Loucy (cell line): Measurements from ENCODE around the gene SLC46A2.

Experiments used
- H2AFZ ChIP-seq: fragments of 200-600 bp; sonication (generic); 2 replicates; pipeline ENCODE4 v1.6.0; 2016; ENCODE audit warnings: antibody characterized with exemption, mild to moderate bottlenecking, low read length, moderate library complexity
- H3F3A ChIP-seq: fragments of 200-600 bp; 2 replicates; pipeline ENCODE4 v1.6.0; 2016; ENCODE audit warnings: antibody characterized with exemption, low read depth, mild to moderate bottlenecking
- H3K27me3 ChIP-seq: fragments of 200-600 bp; sonication (generic); 2 replicates; pipeline ENCODE4 v1.6.1; 2014; ENCODE audit warnings: low read length, mild to moderate bottlenecking; ENCODE audit not compliant: insufficient read depth, poor library complexity, severe bottlenecking
- H3K36me3 ChIP-seq: fragments of 200-600 bp; sonication (generic); 2 replicates; pipeline ENCODE4 v1.6.1; 2016; ENCODE audit warnings: low read length; ENCODE audit not compliant: insufficient read depth
- H3K4me1 ChIP-seq: fragments of 200-600 bp; sonication (generic); 2 replicates; pipeline ENCODE4 v1.5.1; 2014; ENCODE audit warnings: low read length, mild to moderate bottlenecking; ENCODE audit not compliant: insufficient read depth, poor library complexity, severe bottlenecking
- H3K4me2 ChIP-seq: fragments of 200-600 bp; sonication (generic); 2 replicates; pipeline ENCODE4 v1.6.0; 2014; ENCODE audit warnings: antibody characterized with exemption, low read length, low read depth, mild to moderate bottlenecking; ENCODE audit not compliant: poor library complexity, severe bottlenecking
- H3K4me3 ChIP-seq: fragments of 200-600 bp; sonication (generic); 2 replicates; pipeline ENCODE4 v1.5.1; 2014; ENCODE audit warnings: low read length, mild to moderate bottlenecking, mixed read lengths; ENCODE audit not compliant: poor library complexity, severe bottlenecking
- H3K79me2 ChIP-seq: fragments of 200-600 bp; sonication (generic); 2 replicates; pipeline ENCODE4 v1.6.1; 2014; ENCODE audit warnings: low read length; ENCODE audit not compliant: insufficient read depth
- H3K9ac ChIP-seq: fragments of 200-600 bp; sonication (generic); 2 replicates; pipeline ENCODE4 v1.6.0; 2014; ENCODE audit warnings: mild to moderate bottlenecking, low read depth, low read length, moderate library complexity; ENCODE audit not compliant: poor library complexity, severe bottlenecking
- H3K9me2 ChIP-seq: fragments of 200-600 bp; sonication (generic); replicated peaks from 2 replicates; pipeline ENCODE4 v1.6.1; 2016; ENCODE audit warnings: low read depth, low read length, mixed read lengths
- H3K9me3 ChIP-seq: fragments of 200-600 bp; sonication (generic); 2 replicates; pipeline ENCODE4 v1.6.1; 2014; ENCODE audit warnings: mild to moderate bottlenecking, antibody characterized with exemption, low read length, low read depth; ENCODE audit not compliant: insufficient read depth
- H4K20me1 ChIP-seq: fragments of 200-600 bp; sonication (generic); 2 replicates; pipeline ENCODE4 v1.6.0; 2014; ENCODE audit warnings: antibody characterized with exemption, low read length, mild to moderate bottlenecking; ENCODE audit not compliant: insufficient read depth, poor library complexity, severe bottlenecking
- EZH2phosphoT487 ChIP-seq: fragments of 200-600 bp; IDR thresholded peaks from 2 replicates; pipeline ENCODE4 v1.6.1; 2018; ENCODE audit warnings: antibody characterized with exemption, mild to moderate bottlenecking, moderate library complexity, borderline replicate concordance
- TF ChIP-seq, protein P1 (sequence below): fragments of 200-600 bp; sonication (generic); conservative IDR thresholded peaks from 2 replicates; pipeline ENCODE4 v1.5.1; 2014; ENCODE audit warnings: mild to moderate bottlenecking, antibody characterized with exemption, low read length

SLC46A2 gene

DNA sequence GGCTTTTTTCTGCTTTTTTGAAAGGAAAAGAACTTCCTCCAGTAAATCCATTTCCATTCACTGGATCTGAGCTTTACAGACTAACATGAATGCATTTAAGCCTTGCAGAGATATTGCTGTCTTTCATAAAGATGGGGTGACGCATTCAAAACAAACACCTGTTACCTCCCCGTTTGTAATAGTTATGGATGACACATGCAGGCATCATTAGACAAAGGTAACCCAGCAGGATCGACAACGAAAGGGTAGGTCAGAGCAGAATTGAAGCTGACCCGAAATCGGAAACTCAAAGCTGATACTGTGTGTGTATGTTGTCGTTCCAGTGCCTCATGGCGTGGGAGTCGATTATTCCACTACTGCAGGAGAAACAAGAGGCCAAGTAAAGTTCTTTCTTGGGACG lies 22.2 kb downstream of the SLC46A2 start:
- Histone ChIP-seq H3K4me3 (no peak overlapping the region), H2AFZ (no peak overlapping the region), H3K9me3 (no peaks in the 10 kb centered on the region), H3K4me1 (no peaks in the 10 kb centered on the region), H4K20me1 (no peaks in the 10 kb centered on the region), H3K79me2 (no peaks in the 10 kb centered on the region), H3K4me2 (no peak overlapping the region), H3F3A (no peaks in the 10 kb centered on the region), H3K36me3 (no peaks in the 10 kb centered on the region), H3K9ac (no peak overlapping the region), H3K27me3 (no peaks in the 10 kb centered on the region), H3K9me2 (no peaks in the 10 kb centered on the region)
- TF ChIP-seq, protein P1, sequence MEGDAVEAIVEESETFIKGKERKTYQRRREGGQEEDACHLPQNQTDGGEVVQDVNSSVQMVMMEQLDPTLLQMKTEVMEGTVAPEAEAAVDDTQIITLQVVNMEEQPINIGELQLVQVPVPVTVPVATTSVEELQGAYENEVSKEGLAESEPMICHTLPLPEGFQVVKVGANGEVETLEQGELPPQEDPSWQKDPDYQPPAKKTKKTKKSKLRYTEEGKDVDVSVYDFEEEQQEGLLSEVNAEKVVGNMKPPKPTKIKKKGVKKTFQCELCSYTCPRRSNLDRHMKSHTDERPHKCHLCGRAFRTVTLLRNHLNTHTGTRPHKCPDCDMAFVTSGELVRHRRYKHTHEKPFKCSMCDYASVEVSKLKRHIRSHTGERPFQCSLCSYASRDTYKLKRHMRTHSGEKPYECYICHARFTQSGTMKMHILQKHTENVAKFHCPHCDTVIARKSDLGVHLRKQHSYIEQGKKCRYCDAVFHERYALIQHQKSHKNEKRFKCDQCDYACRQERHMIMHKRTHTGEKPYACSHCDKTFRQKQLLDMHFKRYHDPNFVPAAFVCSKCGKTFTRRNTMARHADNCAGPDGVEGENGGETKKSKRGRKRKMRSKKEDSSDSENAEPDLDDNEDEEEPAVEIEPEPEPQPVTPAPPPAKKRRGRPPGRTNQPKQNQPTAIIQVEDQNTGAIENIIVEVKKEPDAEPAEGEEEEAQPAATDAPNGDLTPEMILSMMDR = no peak
- TF ChIP-seq EZH2phosphoT487 = no peak

DNA sequence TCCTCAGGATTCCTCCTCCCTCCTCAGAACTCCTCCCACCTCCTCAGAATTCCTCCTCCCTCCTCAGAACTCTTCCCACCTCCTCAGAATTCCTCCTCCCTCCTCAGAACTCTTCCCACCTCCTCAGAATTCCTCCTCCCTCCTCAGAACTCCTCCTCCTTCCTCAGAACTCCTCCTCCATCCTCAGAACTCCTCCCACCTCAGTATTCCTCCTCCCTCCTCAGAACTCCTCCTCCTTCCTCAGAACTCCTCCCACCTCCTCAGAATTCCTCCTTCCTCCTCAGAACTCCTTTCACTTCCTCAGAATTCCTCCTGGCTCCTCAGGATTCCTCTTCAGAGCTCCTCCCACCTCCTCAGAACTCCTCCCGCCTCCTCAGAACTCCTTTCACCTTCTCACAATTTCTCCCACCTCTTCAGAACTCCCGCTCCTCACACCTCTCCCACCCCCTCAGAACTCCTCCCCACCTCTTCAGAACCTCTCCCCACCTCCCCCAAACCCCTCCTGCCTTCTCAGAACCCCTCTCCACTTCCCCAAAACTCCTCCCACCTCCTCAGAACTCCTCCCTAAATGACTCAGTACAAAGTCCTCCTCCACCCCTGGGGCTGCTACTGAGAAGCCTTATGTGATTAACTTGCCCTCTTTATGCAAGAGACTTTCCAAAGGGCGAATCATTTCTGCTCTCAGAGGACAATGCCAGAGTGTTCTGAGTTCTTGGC lies 23.2 kb downstream of the SLC46A2 start:
- Histone ChIP-seq H4K20me1 (no peaks in the 10 kb centered on the region), H3K9me3 (no peaks in the 10 kb centered on the region), H3K79me2 (no peaks in the 10 kb centered on the region), H3K4me2 (no peak overlapping the region), H2AFZ (no peak overlapping the region), H3K9ac (no peak overlapping the region), H3K4me3 (no peak overlapping the region), H3K4me1 (no peaks in the 10 kb centered on the region), H3K9me2 (no peaks in the 10 kb centered on the region), H3K27me3 (no peaks in the 10 kb centered on the region), H3F3A (no peaks in the 10 kb centered on the region), H3K36me3 (no peaks in the 10 kb centered on the region)
- no peak for TF ChIP-seq EZH2phosphoT487
- TF ChIP-seq, protein P1 = no peak

DNA sequence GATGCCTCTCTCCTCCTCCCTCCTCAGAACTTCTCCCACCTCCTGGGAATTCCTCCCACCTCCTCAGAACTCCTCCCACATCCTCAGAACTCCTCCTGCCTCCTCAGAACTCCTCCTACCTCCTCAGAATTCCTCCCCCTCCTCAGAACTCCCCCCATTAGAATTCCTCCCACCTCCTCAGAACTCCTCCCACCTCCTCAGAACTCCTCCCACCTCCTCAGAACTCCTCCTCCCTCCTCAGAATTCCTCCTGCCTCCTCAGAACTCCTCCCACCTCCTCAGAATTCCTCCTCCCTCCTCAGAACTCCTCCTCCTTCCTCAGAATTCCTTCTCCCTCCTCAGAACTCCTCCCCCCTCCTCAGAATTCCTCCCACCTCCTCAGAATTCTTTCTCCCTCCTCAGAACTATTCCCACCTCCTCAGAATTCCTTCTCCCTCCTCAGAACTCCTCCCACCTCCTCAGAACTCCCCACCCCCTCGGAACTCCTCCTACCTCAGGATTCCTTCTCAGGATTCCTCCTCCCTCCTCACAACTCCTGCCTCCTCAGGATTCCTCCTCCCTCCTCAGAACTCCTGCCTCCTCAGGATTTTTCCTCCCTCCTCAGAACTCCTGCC lies 23.9 kb downstream of the SLC46A2 start:
- Histone ChIP-seq H3K36me3 (no peaks in the 10 kb centered on the region), H4K20me1 (no peaks in the 10 kb centered on the region), H3K9me3 (no peaks in the 10 kb centered on the region), H3K9ac (no peak overlapping the region), H3K4me3 (no peak overlapping the region), H3K4me2 (no peak overlapping the region), H3K9me2 (no peaks in the 10 kb centered on the region), H3K27me3 (no peaks in the 10 kb centered on the region), H3K4me1 (no peaks in the 10 kb centered on the region), H3F3A (no peaks in the 10 kb centered on the region), H3K79me2 (no peaks in the 10 kb centered on the region), H2AFZ (no peak overlapping the region)
- TF ChIP-seq EZH2phosphoT487 = no peak
- TF ChIP-seq, protein P1 = no peak
